AML-193 (cell line): Measurements from ENCODE around the gene EMCN.
"Not testable (repeated sequence)": the region's sequence is repeated elsewhere in the genome, so short reads cannot be mapped to it uniquely, and the experiment has no call there.

Experiments used
- DNase-seq, 2 experiments: peaks; one replicate each; lab custom pipeline; 2025; lab: John Stamatoyannopoulos, UW

The EMCN gene

GRCh38 chr4:100517864-100518341, at the start of gene EMCN:
EMCN (minus strand) TSS chr4:100518022; CDS start chr4:100517914, 108 bp downstream.
- no peak for DNase-seq

- DNase-seq, result no peak
Measured at GRCh38 chr4:100566396-100566795, 48.6 kb upstream of the EMCN start.

GRCh38 chr4:100557306-100557705, 39.5 kb upstream of the EMCN start:
- no peak for DNase-seq

- DNase-seq, result no peak
Measured at GRCh38 chr4:100555611-100556337, 38.0 kb upstream of the EMCN start.

- DNase-seq, result peak; percentile 29 to 52
Measured at GRCh38 chr4:100548200-100548560, 30.4 kb upstream of the EMCN start.

- DNase-seq, result no peak
Measured at GRCh38 chr4:100547541-100548199, 29.8 kb upstream of the EMCN start.

- no peak for DNase-seq
Measured at GRCh38 chr4:100545427-100545826, 27.6 kb upstream of the EMCN start.

GRCh38 chr4:100540131-100540530, 22.3 kb upstream of the EMCN start:
- DNase-seq, result no peak

GRCh38 chr4:100539706-100540105, 21.9 kb upstream of the EMCN start:
- peak in 1 of 2 experiments; percentile 18 for DNase-seq

- no peak for DNase-seq
Measured at GRCh38 chr4:100533741-100534140, 15.9 kb upstream of the EMCN start.

- not testable (repeated sequence) for DNase-seq
Measured at GRCh38 chr4:100530161-100530560, 12.3 kb upstream of the EMCN start.

- DNase-seq, result no peak
Measured at GRCh38 chr4:100525686-100526085, 7.9 kb upstream of the EMCN start.

GRCh38 chr4:100519205-100519604, 1.4 kb upstream of the EMCN start:
- DNase-seq, result no peak

GRCh38 chr4:100516225-100516624, 1.6 kb downstream of the EMCN start:
- no peak for DNase-seq

- DNase-seq, result no peak
Measured at GRCh38 chr4:100511896-100512295, 5.9 kb downstream of the EMCN start.

- DNase-seq, result no peak
Measured at GRCh38 chr4:100510551-100510950, 7.3 kb downstream of the EMCN start.

GRCh38 chr4:100509386-100509785, 8.4 kb downstream of the EMCN start:
- DNase-seq, result no peak

- DNase-seq, result no peak
Measured at GRCh38 chr4:100508691-100509090, 9.1 kb downstream of the EMCN start.

- DNase-seq, result no peak
Measured at GRCh38 chr4:100504086-100504874, 13.5 kb downstream of the EMCN start.

GRCh38 chr4:100497791-100498190, 20.0 kb downstream of the EMCN start:
- no peak for DNase-seq

GRCh38 chr4:100495074-100495473, 22.7 kb downstream of the EMCN start:
- DNase-seq, result no peak

GRCh38 chr4:100494166-100494565, 23.7 kb downstream of the EMCN start:
- DNase-seq, result no peak

GRCh38 chr4:100493756-100494155, 24.1 kb downstream of the EMCN start:
- DNase-seq, result no peak
